LNCAP (cell line): ENCODE results near the gene ALG11.

Experiments used
- CTCF ChIP-seq: fragments of 450-650 bp; IDR thresholded peaks from 2 replicates; pipeline ENCODE4 v1.5.1; 2017; ENCODE audit warnings: mild to moderate bottlenecking

The ALG11 gene

GRCh38 chr13:51976890-51977289 lies 35.3 kb upstream of the ALG11 start:
- TF ChIP-seq CTCF: no peak

GRCh38 chr13:51977625-51978024 lies 34.6 kb upstream of the ALG11 start:
- TF ChIP-seq CTCF: no peak

GRCh38 chr13:51978796-51979556 lies 33.2 kb upstream of the ALG11 start:
- TF ChIP-seq CTCF: no peak

- TF ChIP-seq CTCF: no peak
Observed at GRCh38 chr13:51980908-51981307, 31.3 kb upstream of the ALG11 start.

- TF ChIP-seq CTCF: no peak
Observed at GRCh38 chr13:51981355-51981754, 30.8 kb upstream of the ALG11 start.

GRCh38 chr13:51988988-51989618 lies 23.1 kb upstream of the ALG11 start:
- TF ChIP-seq CTCF: no peak

GRCh38 chr13:51993713-51994112 lies 18.5 kb upstream of the ALG11 start:
- TF ChIP-seq CTCF: no peak
